OCI-LY3 (cell line): Measurements from ENCODE around the gene KAZN.

Experiments
- CTCF ChIP-seq: fragments of 200-600, 300-600 bp; sonication (generic); IDR thresholded peaks from 2 replicates; pipeline ENCODE4 v1.5.1; 2014; ENCODE audit warnings: antibody characterized with exemption, low read length, low read depth
- EZH2phosphoT487 ChIP-seq: fragments of 200-600 bp; shearing (Covaris generic); IDR thresholded peaks from 2 replicates; pipeline ENCODE4 v1.6.1; 2018; ENCODE audit warnings: antibody characterized with exemption, mixed run types, low read depth

GRCh38 chr1:14881775-14882672 lies 283.5 kb downstream of the KAZN start:
- TF ChIP-seq CTCF = no peak
- no peak for TF ChIP-seq EZH2phosphoT487
